Stomach smooth muscle (tissue), 2 donors: ENCODE results near the gene CNBD2.
"Not testable (repeated sequence)": the region's sequence is repeated elsewhere in the genome, so short reads cannot be mapped to it uniquely, and the experiment has no call there.

Experiments used
- H3K27ac ChIP-seq: one replicate; pipeline ENCODE4 v1.7.0; 2013; ENCODE audit warnings: mild to moderate bottlenecking, low read length, inconsistent platforms
- H3K27me3 ChIP-seq, 2 donors: one replicate each; pipeline ENCODE4 v1.7.0; 2013; ENCODE audit warnings: low read length in 2 of 2; ENCODE audit not compliant: insufficient read depth in 2 of 2, control insufficient read depth in 1 of 2
- H3K36me3 ChIP-seq, 2 donors: one replicate each; pipeline ENCODE4 v1.7.0; 2013; ENCODE audit warnings: low read length in 2 of 2; ENCODE audit not compliant: control insufficient read depth in 2 of 2, insufficient read depth in 2 of 2
- H3K4me1 ChIP-seq: one replicate; pipeline ENCODE4 v1.7.0; 2013; ENCODE audit warnings: low read length; ENCODE audit not compliant: control insufficient read depth, insufficient read depth
- H3K4me3 ChIP-seq, 2 donors: one replicate each; pipeline ENCODE4 v1.7.0; 2013; ENCODE audit warnings: low read length in 2 of 2
- H3K9ac ChIP-seq, 2 donors: one replicate each; pipeline ENCODE4 v1.7.0; 2013; ENCODE audit warnings: low read length in 2 of 2, mild to moderate bottlenecking in 1 of 2
- H3K9me3 ChIP-seq, 2 donors: one replicate each; pipeline ENCODE4 v1.7.0; 2013; ENCODE audit warnings: low read length in 2 of 2; ENCODE audit not compliant: control insufficient read depth in 2 of 2
- donor health status: healthy.
- donor health status: Pancreatic carcinoma.

The CNBD2 gene

GRCh38 chr20:36079486-36079885 lies 111.1 kb downstream of the CNBD2 start:
- Histone ChIP-seq H3K9ac (no peak overlapping the region), H3K27me3 (no peaks in the 10 kb centered on the region), H3K36me3 (no peaks in the 10 kb centered on the region), H3K9me3 (no peaks in the 10 kb centered on the region), H3K4me1 (no peaks in the 10 kb centered on the region), H3K27ac (no peak overlapping the region), H3K4me3 (no peak overlapping the region)

GRCh38 chr20:36079984-36080383 lies 111.6 kb downstream of the CNBD2 start:
- not testable (repeated sequence) for H3K9me3 ChIP-seq, H3K9ac ChIP-seq, H3K27me3 ChIP-seq, H3K4me1 ChIP-seq, H3K4me3 ChIP-seq, H3K36me3 ChIP-seq, H3K27ac ChIP-seq
